Renal cortical epithelial cell (primary cell): ENCODE measurements around the gene RIPOR2. TPM values are rescaled to one million over a fixed set of nuclear protein-coding genes. Genes with fewer than 3 reads are reported as not detected.

Source experiments
- DNase-seq: peaks from one replicate; pipeline ENCODE4 v3.0.0-alpha.2; 2011; ENCODE audit warnings: low read depth
- total RNA-seq: library from RNA; depleted of rRNA; stranded (reverse); fragments of >200 nt; gene quantifications from 2 replicates; pipeline ENCODE4 v1.2.3, GENCODE V29; 2014

RIPOR2 gene
- total RNA-seq: 0.60 and 1.0 TPM in 2 replicates

GRCh38 chr6:24935366-24936152, at the start of gene RIPOR2:
TSS of gene RIPOR2 (minus strand) at chr6:24935960. CDS start at chr6:24935898, 62 bp downstream.
- no peak for DNase-seq

GRCh38 chr6:24985323-24985722, 49.6 kb upstream of the RIPOR2 start:
- no peak for DNase-seq

GRCh38 chr6:24982231-24982630, 46.5 kb upstream of the RIPOR2 start:
- peak; percentile 20 for DNase-seq

- DNase-seq: no peak
Measured at GRCh38 chr6:24981386-24981760, 45.6 kb upstream of the RIPOR2 start.

- DNase-seq: peak; percentile 16
Measured at GRCh38 chr6:24980507-24981385, 45.0 kb upstream of the RIPOR2 start.

- no peak for DNase-seq
Measured at GRCh38 chr6:24979176-24979575, 43.4 kb upstream of the RIPOR2 start.

GRCh38 chr6:24974182-24975171, 38.7 kb upstream of the RIPOR2 start:
- DNase-seq: no peak

- DNase-seq: no peak
Measured at GRCh38 chr6:24972311-24972958, 36.7 kb upstream of the RIPOR2 start.

- DNase-seq: no peak
Measured at GRCh38 chr6:24971067-24971466, 35.3 kb upstream of the RIPOR2 start.

- DNase-seq: no peak
Measured at GRCh38 chr6:24969343-24969860, 33.6 kb upstream of the RIPOR2 start.

GRCh38 chr6:24968783-24969182, 33.0 kb upstream of the RIPOR2 start:
- DNase-seq: no peak

- DNase-seq: no peak
Measured at GRCh38 chr6:24967211-24967610, 31.5 kb upstream of the RIPOR2 start.

- DNase-seq: no peak
Measured at GRCh38 chr6:24966381-24966780, 30.6 kb upstream of the RIPOR2 start.

GRCh38 chr6:24963887-24964570, 28.3 kb upstream of the RIPOR2 start:
- DNase-seq: no peak

- DNase-seq: no peak
Measured at GRCh38 chr6:24963339-24963738, 27.6 kb upstream of the RIPOR2 start.

GRCh38 chr6:24961852-24962251, 26.1 kb upstream of the RIPOR2 start:
- no peak for DNase-seq

GRCh38 chr6:24960991-24961475, 25.3 kb upstream of the RIPOR2 start:
- no peak for DNase-seq

- no peak for DNase-seq
Measured at GRCh38 chr6:24959319-24959718, 23.6 kb upstream of the RIPOR2 start.

- no peak for DNase-seq
Measured at GRCh38 chr6:24957199-24957598, 21.4 kb upstream of the RIPOR2 start.

- DNase-seq: no peak
Measured at GRCh38 chr6:24953726-24954125, 18.0 kb upstream of the RIPOR2 start.
